NCI-H1048 (cell line): ENCODE results near the gene USP31.

Experiments
- DNase-seq: peaks from one replicate; lab custom pipeline; 2025; lab: John Stamatoyannopoulos, UW

The USP31 gene, protein sequence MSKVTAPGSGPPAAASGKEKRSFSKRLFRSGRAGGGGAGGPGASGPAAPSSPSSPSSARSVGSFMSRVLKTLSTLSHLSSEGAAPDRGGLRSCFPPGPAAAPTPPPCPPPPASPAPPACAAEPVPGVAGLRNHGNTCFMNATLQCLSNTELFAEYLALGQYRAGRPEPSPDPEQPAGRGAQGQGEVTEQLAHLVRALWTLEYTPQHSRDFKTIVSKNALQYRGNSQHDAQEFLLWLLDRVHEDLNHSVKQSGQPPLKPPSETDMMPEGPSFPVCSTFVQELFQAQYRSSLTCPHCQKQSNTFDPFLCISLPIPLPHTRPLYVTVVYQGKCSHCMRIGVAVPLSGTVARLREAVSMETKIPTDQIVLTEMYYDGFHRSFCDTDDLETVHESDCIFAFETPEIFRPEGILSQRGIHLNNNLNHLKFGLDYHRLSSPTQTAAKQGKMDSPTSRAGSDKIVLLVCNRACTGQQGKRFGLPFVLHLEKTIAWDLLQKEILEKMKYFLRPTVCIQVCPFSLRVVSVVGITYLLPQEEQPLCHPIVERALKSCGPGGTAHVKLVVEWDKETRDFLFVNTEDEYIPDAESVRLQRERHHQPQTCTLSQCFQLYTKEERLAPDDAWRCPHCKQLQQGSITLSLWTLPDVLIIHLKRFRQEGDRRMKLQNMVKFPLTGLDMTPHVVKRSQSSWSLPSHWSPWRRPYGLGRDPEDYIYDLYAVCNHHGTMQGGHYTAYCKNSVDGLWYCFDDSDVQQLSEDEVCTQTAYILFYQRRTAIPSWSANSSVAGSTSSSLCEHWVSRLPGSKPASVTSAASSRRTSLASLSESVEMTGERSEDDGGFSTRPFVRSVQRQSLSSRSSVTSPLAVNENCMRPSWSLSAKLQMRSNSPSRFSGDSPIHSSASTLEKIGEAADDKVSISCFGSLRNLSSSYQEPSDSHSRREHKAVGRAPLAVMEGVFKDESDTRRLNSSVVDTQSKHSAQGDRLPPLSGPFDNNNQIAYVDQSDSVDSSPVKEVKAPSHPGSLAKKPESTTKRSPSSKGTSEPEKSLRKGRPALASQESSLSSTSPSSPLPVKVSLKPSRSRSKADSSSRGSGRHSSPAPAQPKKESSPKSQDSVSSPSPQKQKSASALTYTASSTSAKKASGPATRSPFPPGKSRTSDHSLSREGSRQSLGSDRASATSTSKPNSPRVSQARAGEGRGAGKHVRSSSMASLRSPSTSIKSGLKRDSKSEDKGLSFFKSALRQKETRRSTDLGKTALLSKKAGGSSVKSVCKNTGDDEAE (N-terminal part only)

GRCh38 chr16:23149267-23149992, at the start of gene USP31:
TSS of gene USP31 (minus strand) at chr16:23149452. CDS start at chr16:23149270, 182 bp downstream.
- DNase-seq, result peak; percentile 57

DNA sequence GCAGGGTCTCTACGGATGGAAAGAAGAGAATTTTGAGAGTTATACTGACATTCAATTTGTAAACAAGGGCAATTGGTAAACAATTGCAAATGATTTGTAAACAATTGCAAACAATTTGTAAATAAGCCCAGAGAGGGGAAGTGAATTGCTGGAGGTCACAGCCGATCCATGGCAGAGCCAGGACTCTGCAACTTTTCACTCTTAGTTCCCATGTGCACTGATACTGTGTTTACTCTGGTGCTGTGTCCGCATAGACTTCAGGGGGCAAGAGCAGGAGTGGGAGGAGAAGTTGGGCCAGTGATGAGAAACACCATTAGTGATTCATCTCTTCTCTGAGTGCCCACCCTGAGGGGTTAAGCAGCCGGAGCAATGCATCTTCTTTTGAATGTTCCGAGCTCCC, 47.3 kb upstream of the USP31 start:
- DNase-seq, result no peak

DNA sequence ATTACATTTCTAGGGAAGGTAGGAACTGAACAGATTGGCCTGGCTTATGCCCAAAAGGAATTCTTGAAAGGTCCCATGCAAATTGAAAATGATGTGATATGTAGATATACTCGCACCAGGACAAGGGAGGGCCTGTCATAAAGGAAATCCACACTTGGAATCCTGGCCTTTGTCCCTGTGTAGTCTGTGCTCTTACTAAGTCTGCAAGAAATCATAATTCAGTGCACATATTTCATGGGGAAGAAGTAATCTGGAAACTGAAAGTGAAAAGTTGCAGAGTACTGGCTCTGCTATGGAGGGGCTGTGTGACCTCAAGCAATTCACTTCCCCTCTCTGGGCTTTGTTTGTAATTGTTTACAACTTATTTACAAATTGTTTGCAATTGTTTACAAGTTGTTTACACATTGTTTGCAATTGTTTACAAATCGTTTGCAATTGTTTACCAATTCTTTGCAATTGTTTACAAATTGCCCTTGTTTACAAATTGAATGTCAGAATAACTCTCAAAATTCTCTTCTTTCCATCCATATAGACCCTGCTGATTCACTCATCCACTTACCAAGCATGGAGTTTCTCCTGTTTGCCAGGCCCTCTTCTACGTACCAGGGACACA, 46.2 kb upstream of the USP31 start:
- DNase-seq, result no peak

GRCh38 chr16:23194497-23195221, 45.4 kb upstream of the USP31 start:
- DNase-seq, result no peak

DNA sequence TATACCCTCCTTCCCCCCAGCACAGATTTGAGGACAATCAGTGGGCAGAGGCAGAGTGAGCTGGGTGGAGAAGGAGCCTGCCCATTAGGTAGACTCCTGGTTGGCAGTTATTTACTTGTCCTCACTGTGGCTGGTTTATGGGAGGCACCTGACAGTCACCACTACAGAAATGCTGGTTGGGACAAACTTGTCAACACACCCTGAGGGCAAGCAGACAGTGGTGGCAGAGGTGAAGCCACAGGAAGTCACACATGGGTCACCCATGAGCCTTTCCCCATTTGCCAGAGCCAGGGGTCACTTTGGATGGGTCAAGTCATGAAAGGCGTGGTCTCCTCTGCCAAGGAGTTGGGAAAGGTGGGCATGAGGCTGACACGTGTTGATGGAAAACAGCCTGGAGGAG, 39.7 kb upstream of the USP31 start:
- no peak for DNase-seq

- DNase-seq, result no peak
These were observed 38.1 kb upstream of the USP31 start for GRCh38 chr16:23187341-23187740.

DNA sequence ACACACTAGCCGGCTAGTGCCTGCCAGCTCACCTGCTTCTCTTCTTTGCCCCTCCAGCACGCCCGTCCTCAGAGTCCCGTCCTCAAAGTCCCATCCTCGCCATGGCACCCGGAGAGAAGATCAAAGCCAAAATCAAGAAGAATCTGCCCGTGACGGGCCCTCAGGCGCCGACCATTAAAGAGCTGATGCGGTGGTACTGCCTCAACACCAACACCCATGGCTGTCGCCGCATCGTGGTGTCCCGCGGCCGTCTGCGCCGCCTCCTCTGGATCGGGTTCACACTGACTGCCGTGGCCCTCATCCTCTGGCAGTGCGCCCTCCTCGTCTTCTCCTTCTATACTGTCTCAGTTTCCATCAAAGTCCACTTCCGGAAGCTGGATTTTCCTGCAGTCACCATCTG, 36.9 kb upstream of the USP31 start:
- DNase-seq, result no peak

DNA sequence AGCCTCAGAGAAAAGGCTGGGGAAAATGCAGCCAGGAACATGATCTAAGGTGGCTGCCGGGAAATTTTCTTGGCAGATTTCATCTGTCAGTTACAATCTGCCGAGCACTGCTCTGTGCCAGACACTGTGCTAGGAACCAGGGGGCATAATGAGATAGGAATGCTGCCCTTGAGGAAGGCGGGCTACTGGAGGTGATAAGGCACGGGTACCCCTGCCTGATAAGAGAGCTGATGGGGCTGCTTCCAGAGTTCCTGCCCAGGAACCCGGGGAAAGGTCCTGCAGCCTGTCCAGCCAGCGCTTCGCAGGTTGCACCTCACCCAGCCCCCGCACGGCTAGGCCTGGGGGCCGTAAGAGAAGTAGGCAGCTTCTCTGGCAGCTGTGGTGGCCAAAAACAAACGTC, 36.4 kb upstream of the USP31 start:
- no peak for DNase-seq

- DNase-seq, result no peak
These were observed 34.3 kb upstream of the USP31 start for GRCh38 chr16:23183543-23183862.

DNA sequence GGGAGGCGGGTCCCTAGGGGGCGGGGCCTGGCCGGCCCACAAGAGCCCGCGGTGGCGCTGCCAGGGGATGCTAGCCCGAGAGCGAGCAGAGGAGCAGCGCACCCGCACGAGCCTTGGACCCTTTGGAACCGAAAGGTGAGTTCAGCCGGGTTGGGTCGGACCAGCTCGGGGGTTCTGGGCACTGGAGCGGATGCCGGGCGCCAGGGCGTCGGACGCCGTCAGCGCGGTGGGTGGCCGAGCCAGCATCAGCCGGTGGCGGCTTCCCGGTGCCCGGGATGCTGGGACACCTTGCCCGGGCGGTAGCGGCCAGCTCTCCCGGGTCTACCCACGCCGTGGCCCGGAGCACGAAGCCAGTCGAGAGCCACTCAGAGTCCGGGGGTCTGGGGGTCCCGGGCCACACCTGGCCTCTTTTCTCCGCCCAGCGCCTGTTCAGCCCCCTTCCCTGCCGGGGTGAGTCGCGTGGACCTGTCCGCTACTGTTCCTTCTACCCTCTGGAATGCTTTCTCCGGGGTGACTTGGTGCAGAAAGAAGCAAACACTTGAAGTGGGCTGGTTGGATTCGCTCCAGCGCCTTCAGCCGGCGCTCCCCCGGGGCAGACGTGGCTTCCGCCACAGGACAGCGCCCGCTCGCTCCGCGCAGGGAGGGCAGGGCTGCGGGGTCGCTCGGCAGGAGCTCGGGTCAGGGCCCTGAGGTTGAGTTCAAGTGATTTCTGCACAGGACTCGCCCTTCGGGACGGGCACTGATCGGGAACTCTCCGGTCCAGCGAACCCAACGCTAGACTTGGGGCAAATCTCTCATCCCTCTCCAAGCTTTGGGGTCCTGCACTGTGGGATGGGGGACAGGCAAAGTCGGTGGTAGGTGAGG, 33.7 kb upstream of the USP31 start, which contains the start of gene SCNN1G:
Gene SCNN1G (plus strand): TSS at position 67 of the 864 bp plus-strand sequence. CDS start 3,527 bp downstream, outside the sequence.
- no peak for DNase-seq

- peak; percentile 58 for DNase-seq
These were observed 33.0 kb upstream of the USP31 start for GRCh38 chr16:23182206-23182678.

DNA sequence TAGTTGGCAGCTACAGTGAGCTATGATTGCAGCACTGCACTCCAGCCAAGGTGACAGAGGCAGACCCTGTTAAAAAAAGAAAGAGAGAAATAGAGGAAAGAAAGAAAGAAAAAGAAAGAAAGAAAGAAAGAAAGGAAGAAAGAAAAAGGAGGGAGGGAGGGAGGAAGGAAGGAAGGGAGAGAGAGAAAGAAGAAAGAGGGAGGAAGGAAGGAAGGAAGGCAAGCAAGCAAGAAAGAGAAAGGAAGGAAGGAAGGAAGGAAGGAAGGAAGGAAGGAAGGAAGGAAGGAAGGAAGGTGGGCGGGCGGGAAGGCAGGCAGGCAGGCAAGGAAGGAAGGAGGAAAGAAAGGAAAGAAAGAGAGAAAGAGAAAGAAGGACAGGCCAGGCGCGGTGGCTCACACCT, 32.3 kb upstream of the USP31 start:
- DNase-seq, result no peak

GRCh38 chr16:23175651-23176050, 26.4 kb upstream of the USP31 start:
- DNase-seq, result no peak

DNA sequence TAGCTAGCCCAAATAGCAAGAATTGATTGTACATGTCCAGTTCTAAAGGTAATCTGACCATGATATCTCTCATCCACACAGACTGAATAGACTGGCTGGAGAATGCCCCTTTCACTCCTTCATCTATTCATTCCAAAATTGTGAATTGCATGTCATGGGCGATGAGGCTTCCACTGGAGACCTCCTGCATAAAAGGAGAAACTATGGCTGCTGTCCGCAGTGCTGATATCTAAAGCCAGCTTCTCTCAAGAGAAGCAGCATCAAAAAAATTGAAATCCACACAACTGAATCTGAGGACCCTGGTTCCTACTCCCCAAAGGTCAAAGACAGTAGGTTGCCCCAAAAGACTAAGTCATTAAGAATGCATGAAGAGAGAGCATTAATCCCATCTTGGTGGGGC, 25.4 kb upstream of the USP31 start:
- DNase-seq, result no peak

DNA sequence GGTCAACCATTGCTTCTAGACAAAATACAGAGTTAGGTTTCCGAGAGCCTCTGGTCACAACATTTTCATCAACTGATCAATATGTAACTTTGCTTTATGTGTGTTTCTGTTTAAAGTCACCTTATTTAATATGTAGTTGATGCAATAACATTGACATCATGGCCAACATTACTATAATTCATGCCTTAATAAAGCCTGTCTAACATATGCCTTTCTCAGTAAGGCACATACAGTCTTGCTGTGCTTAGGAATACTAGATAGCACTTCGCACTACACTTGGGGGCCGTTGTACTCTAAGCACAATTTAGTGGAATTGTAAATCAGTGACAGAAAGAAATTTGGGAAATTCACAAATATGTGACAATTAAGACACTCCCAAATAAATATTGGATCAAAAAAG, 23.7 kb upstream of the USP31 start:
- no peak for DNase-seq

- no peak for DNase-seq
These were observed 23.3 kb upstream of the USP31 start for GRCh38 chr16:23172583-23172982.

- DNase-seq, result no peak
These were observed 15.5 kb upstream of the USP31 start for GRCh38 chr16:23164736-23165135.

GRCh38 chr16:23163921-23164320, 14.7 kb upstream of the USP31 start:
- no peak for DNase-seq

DNA sequence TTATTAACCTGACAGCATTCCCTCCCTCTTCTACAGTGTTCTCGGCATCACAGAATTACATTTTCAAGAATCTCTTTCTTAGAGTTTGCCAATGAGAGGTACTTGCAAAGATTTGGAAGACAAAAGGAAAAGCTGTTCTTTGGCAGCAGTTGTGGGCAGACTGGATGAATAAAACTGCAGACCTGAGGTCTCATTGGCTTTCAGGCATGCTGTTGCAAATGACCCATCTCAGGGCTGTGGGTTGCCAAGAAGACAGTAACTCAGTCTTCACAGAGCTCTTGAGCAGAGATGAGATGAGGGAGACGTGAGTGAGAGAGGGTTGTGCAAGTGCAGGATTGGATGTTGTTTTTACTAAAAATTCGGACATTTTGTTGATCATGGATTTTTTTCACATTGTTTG, 11.3 kb upstream of the USP31 start:
- no peak for DNase-seq
